Amniotic epithelial cell (primary cell): ENCODE data around the gene SPCS1.
A peak's percentile ranks its signal among the peaks of the same experiment; 100 is the strongest.

ENCODE experiments used
- DNase-seq: peaks from one replicate; pipeline ENCODE4 v3.0.0-alpha.2; 2010; ENCODE audit warnings: low read depth

SPCS1 gene

DNA sequence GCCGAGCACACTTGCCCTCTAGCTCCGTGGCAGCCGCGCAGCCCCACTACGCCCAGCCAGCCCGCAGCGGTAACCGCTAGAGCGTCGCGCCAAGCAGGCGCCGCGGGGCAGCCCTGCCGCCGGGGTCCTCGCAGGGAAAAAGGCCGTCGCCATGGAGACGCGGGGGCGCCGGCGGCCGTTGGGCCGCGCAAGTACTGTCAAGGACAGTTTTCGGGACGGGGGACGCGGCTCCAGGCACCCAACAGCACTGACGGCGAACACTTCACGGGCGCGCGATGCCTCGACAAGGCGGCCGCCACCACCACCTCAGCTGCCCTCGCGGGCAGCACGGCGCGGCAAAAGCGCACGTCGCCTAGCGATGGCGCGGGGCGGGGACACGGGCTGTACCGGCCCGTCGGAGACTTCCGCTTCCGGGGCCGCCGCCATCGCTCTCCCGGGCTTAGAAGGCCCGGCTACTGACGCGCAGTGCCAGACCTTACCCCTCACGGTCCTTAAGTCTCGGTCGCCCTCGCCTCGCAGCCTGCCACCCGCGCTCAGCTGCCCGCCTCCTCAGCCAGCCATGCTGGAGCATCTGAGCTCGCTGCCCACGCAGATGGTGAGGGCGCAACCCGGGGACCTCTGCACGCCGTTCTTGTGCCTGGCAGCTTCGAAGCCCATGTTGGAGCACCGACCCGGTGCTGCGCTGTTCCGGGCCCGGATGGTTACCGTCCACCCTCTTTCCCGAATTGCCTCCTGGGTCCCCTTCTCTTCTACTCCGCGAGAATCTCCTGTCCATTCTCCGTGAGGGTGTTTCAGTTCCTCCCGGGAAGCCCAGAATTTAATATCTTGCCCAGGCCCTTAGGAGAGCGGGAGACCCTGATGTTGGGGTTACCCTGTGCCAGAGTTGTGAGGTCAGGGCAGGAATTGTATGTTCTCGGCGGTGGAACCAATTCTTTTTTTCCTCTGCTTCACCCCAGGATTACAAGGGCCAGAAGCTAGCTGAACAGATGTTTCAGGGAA is at the start of gene SPCS1, which contains the start of gene GLT8D1:
TSS of gene SPCS1 (plus strand) at position 419 of the 999 bp plus-strand sequence. CDS start at position 560, 141 bp downstream.
TSS of gene GLT8D1 (minus strand) at position 104 of the 999 bp plus-strand sequence. CDS start 5,331 bp downstream, outside the sequence.
- peak; percentile 74 for DNase-seq

DNA sequence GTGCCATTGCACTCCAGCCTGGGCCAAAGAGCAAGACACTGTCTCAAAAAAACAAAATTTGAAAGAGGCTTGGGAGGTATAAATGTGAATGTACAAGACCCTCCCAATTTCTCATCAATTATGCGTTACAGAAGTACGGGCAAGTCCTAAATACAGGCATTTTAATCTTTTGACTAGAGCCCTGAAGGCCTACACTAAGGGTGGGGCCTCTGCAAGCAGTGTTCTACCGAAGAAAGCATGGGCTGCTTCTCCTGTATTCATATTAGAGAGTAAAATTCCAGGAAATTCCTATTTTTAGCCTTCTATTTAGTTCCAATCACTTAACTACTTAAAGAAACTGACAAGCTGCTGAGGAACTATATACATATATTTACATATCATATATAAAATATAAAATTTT is 45.9 kb upstream of the SPCS1 start:
- DNase-seq = no peak

DNA sequence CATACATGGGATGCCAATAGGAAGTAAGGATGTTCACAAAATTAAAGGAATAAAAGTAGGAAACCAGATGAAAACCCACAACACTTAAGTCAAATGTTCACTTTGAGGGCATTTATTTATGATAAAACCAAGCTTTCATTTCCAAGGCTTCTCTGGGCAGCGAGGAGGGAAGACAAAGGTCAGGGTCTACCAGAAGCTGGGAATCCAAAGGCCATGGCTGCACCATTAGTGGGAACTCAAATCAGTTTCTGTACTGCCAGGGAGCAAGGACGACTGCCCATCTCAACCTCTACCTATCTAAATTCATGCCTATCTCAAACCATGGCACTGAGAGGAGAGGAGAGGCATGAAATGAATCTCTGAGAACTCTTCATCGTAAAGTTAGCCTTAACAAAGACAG is 42.8 kb upstream of the SPCS1 start:
- no peak for DNase-seq

DNA sequence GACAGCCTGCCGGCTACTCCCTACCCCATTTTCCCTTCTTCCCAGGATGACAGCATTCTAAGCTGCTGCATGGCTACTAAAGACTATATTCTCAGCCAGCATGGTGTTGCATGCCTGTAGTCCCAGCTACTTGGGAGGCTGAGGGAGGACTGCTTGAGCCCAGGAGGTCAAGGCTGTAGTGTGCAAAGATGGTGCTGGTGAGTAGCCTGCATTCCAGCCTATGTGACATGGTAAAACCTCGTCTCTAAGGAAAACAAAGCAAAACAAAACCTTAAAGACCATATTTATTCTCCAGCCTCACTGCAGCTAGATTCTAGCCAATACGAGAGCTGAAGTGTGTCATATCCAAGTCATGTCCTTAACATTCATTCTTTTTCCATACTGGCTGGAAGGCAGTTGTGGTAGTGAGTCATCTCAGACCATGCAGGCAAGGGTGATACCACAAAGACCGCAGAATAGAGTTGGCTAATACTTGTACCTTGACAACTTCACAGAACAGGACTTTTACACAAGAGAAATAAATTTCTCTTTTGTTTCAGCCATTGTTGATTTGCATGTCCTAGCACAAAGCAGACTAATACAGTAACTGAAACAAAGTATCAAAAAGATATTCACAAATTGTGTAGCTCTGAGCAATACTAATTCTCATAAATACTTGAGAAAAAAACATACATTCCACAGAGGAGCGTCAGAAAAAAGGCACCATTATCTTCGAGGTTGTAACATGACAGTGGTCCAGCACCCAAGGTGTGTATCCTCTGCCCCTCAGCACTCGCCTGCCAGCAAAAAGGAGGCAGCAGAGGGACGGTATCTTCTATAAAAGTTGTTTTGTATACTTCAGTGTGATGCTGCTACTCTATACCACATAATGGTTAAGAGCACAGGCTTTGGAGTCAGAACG is 35.0 kb upstream of the SPCS1 start:
- peak; percentile 100 for DNase-seq

DNA sequence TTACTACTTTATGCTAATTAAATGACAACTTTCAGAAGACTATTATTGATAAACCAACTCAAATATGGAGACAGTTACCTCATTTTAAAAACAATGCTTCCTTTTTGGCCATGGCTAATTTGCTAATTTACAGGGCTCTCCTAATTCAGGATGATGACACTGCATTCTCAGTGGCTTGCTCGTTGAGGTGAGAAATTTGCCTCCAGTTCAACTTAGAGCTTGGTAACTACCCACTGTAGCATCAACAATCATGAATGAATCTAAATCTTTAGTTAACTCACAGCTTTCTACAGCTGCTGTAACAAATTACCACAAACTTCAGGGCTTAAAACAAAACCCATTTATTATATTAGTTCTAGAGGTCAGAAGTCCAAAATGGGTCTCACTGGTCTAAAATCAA is 34.2 kb upstream of the SPCS1 start:
- DNase-seq = no peak

DNA sequence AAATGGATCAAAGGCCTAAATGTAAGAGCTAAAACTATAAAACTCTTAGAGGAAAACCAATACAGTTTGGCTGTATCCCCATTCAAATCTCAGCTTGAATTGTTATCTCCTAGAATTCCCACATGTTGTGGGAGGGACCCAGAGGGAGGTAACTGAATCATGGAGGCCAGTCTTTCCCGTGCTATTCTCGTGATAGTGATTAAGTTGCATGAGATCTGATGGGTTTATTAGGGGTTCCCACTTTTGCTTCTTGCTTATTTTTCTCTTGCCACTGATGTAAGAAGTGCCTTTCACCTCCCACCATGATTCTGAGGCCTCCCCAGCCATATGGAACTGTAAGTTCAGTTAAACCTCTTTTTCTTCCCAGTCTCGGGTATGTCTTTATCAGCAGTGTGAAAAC is 29.7 kb upstream of the SPCS1 start:
- peak; percentile 55 for DNase-seq

DNA sequence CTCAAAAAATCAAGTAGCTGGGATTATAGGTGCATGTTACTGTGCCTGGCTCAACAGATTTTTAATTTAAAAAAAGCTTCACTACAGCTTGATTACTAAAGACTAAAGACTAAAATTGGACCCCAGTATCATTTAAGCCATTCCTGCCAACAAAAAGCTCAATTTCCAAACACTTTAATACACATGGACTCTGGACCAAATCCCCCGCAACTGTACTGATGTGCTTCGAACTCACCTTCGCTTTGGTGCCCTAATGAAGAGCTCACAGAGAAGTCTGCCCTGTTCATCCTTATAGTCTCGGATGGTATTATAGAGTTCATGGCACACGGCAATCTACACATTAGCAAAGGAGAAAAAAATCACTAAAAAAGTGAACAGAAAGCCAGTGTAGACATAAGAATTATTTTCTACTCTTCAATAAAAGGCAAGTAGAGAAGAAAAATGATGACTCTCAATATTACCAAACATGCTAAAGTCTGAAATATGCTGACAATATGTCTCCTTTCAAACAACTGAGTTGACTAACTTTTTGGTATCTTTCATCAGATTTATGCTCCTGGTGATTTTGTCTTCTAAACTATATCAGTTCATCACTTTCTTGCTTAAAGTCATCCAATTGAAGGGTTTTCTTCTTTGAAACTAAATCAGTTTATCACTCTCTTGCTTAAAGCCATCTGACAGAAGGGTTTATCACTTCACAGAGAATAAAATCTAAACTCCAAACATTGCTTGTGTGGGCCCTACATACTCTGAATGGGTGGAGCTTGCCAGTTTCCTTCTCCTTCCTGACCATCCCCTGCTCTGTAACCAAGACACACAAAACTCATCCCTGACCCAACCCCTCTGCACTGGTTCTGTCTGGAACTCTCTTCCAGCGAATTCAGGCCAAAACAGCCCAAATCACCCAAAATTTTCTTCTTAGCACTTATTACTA is 27.4 kb upstream of the SPCS1 start:
- DNase-seq = no peak

DNA sequence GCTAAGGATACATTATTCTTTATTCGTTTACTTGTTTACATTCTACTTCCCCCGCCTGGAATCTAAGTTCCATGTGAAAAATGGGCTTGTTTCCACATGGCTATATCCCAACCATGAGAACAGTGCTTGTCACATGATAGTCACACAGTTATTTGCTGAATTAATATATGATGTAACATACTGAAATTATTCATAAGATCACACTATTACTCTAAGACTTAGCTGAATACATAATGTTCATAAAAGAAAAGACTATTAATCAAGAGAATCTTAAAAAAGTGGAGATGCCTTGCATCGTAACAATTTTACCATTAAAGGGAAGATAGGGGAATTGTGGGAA is 26.7 kb upstream of the SPCS1 start:
- DNase-seq = no peak

DNA sequence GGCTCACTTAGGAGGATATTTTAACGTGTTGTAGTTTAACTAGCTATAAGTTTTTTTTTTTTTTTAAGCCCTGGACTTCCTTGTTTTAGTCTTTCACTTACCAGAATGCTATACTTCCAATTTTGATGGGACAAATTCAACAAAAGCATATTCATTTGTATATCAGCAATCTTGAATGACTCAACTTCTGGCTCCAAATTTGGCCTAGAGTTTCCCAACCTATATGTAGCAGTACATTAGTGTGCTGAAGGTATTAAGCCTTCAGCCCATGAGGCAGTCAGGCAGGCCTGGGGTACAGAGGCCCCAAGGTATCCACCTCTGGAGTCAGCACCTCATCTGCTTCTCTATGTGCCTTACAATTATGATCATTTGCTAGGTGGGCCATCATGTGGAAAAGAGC is 26.1 kb upstream of the SPCS1 start:
- peak; percentile 55 for DNase-seq

DNA sequence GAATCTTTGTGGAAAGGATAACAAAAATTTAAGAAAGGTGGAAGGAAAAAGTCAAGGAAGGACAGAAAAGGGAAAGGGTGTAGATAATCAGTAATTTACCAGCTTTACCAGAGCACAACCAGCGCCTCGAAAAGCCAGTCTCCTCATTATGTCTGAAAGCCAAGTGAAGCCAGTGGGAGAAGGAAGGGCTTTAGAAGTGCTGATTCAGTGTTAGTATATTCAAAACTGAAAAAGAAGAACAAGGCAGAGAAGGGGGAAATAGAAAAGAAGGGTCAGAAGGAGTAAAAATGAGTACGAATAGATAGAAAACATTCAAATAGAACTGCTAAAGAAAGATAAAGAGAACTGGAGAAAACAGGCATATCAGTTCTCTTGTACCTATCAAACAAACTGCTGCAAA is 24.3 kb upstream of the SPCS1 start:
- no peak for DNase-seq

DNA sequence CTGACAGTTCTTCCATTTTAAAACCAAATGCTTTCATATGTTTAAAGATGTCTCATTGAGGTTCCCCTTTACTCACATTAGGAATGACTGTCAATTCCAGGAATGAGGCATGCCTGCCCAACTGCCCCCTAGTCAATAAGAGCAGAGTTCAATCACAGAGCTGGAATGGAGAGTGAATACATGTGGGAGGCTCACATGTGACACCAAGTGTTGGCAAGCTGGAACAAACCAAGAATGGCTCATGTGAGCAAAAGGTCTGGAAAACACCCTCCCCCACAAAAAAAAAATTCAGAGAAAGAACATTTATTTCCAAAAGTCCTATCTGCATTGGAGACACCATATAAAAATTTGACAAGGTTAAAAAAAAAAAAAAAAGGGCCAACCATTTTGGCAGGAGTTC is 23.9 kb upstream of the SPCS1 start:
- DNase-seq = peak; percentile 78

DNA sequence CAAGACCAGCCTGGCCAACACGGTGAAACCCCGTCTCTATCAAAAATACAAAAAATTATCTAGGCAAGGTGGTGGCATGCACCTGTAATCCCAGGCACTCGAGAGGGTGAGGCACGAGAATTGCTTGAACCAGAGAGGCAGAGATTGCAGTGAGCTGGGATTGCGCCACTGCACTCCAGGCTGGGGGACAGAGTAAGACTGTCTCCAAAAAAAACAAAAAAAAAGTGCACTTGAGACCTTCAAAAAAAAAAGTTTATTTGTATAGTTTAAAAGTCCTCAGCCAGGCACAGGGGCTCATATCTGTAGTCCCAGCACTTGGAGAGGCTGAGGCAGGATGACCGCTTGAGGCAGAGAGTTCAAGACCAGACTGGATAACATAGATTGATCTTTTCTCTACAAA is 22.3 kb upstream of the SPCS1 start:
- no peak for DNase-seq

DNA sequence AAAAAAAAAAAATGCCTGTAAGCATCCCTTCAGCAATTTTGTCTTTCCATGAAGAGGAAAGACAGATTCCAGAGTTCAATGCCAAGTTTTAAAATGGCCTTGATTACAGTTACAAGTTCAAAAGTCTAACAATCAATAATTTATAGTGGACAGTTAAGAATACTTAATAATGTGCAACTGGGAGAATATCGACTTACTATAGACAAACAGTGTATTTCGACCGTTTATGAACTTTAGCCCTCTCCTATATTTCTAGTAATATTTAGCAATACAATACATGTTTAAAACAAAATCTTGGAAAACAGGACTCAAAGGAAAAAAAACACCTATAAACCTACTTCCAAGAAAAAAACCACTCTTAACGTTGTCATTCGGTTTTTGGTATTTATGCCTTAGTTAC is 21.7 kb upstream of the SPCS1 start:
- DNase-seq = no peak

DNA sequence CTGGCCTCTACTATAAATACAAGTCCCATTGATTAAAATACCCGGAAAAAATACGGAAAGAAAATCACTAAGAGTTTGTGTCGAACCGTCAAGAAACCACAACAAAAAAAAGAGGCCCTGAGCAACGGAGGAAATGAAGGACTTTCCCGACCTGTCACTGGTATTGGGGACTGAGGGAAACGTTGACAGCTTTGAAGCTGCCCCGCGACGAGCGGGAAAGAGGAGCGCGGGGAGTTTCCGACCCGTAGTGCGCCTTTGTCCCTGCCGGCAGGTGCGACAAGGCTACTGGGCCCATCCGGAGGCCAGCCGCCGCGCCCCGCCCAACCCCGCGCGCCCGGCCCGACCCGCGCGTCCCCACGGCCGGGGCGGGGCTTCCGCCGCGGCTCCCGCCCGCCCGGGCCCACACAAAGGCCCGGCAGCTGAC is 20.6 kb upstream of the SPCS1 start:
- DNase-seq = no peak

DNA sequence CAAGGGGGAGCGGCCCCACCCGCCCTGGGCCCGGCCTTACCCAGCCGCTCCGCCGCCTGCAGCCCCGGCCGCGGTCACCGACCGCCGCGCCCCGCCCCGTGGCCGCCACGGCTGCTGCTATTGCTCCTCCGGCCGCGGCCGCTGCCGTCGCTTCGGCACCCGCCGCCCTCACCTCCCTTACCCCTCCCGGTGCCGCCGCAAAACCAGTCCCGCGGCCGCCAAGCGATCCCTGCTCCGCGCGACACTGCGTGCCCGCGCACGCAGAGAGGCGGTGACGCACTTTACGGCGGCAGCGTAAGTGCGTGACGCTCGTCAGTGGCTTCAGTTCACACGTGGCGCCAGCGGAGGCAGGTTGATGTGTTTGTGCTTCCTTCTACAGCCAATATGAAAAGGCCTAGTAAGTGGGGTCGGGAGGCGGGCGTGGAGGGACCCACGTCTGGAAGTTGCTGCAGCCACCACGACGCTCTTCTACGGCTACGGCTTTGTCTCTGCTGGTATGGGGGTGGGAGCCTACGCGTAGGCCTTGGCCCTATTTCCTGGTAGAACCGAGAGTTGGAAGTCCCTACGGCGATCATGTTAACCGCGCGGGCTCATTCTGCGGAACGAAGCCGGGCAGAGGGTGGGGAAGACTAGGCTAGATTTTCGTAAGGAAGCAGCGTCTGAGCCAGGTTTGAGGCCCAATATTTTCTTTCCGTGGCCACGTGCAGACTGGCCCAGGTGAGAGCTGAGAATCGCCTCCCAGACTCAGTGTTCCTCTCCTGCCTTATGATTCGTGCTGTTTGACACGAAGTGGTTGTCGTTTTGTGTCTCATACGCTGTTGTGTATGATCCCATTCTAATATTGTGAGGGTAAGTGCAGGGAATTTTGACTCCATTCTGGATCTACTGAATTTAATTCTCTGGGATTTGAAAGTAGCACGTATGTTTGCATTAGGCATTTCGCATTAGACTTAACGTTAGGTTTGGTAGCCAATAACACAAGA is 19.9 kb upstream of the SPCS1 start, which contains the start of the genes GNL3 and PBRM1:
TSS of gene GNL3 (plus strand) at position 324 of the 983 bp plus-strand sequence. CDS start at position 385, 61 bp downstream.
TSS of gene PBRM1 (minus strand) at position 205 of the 983 bp plus-strand sequence.
- DNase-seq = peak; percentile 94

DNA sequence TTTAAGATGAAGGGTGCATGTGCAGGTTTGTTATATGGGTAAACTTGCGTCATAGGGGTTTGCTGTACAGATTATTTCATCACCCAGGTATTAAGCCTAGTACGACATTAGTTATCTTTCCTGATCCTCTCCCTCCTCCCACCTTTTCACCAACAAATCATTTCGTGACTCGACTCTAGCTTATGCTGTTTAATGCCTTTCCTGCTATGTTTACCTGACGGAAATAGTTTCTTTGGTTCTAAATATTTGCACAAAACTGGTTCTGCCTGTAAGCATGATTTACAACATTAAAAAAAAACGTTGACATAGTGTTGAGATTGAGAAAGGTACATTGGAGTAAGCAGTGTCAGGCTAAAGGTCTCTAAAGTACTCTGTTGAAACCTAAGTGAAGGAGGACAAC is 17.6 kb upstream of the SPCS1 start:
- DNase-seq = peak; percentile 34

DNA sequence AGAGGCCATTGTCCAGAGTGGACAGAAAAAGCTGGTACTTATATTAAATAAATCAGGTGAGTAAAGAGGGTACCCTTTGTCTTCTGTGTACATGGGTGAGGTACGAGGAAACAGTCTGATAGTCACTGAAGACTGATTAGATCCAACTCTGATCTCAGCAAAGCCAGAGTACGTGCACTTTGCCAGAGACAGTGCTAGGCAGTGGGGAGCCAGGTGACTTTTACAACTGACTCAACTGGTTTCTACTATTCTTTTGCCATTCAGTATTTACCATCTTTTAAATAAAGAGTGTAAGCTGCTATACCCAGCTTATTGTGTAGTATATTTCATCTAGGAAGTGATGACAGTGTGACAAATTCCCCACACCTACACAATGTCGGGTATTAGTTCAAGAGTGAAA is 16.8 kb upstream of the SPCS1 start:
- DNase-seq = no peak

DNA sequence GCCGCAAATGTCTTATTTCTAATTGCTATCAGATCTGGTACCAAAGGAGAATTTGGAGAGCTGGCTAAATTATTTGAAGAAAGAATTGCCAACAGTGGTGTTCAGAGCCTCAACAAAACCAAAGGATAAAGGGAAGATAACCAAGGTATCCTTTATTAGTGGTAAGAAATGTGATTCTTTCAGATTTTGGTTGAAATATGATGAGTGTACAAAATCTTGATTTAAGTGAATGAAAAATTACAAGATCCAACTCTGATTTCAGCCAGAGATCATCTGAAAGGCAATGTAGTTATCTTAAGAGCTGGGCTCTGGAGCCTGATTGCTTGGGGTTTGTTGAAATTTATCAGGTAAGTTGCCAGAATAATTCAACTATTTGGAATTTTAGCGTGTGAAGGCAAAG is 15.3 kb upstream of the SPCS1 start:
- DNase-seq = no peak

DNA sequence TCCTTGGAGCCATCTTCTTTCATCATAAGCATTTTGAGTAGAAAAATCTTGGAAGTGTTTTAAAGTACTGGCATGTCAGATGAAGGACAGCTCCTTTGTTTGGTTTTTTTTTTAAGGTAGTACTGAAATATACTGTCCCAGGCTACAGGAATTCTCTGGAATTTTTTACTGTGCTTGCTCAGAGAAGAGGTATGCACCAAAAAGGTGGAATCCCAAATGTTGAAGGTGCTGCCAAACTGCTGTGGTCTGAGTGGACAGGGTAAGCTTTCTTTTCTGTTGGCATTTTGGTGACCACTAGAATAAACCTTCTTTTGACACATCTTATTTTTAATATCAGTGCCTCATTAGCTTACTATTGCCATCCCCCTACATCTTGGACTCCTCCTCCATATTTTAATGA is 12.8 kb upstream of the SPCS1 start:
- no peak for DNase-seq

DNA sequence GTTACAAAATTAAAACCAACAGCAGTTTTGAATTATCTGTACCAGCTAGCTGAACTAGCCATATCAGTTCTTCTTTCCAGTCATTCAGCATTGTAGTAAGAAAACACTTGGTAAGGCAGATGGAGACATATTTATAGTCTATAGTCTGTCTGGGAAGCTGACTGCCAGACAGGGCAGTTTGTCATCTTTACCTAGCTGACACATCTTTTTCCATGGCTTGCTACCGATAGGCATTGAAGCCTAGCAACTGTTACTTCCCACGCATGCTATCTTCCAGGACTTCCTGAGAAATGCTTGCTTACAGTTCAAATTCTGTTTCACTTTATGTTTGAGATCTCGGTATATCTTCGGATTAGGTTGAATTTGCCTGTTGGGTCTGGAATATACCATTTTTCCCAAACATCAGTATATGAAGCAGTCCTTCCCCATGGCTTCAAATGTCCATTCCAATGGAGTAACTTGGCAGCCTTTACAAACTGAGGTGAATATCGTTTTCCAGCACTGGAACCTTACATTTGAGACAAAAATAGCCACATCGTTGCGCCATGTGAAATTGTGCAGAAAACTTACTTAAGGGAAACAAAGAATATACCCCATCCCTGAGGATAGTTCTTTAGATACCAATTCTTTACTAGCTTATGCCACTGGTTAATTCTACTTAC is 11.2 kb upstream of the SPCS1 start:
- peak; percentile 67 for DNase-seq
